ENCODE data around the gene MTRF1L. TPM values are rescaled to one million over a fixed set of nuclear protein-coding genes. Genes with fewer than 3 reads are reported as not detected.
"Not testable (repeated sequence)": the region's sequence is repeated elsewhere in the genome, so short reads cannot be mapped to it uniquely, and the experiment has no call there.

MTRF1L gene
- total RNA-seq, 1 experiment from 2014 or later, result 17.4 TPM

DNA sequence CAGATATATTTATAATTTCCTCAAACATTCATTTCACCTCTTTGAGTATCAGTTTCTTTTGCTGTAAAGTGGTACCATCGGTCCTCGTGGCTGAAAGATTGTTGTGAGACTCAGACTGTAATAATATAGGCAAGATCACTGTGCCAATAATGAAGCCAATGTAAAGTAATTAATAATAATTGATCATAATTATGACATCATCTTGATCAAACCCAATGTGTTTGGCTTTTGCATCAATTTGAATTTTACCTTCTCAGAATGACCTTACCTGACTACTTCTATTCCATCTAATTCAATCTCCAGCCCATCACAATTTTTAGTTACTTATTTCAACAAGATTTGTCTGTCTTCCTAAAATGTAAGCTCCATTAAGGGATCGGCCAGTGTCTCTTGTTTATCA, 15.8 kb upstream of the MTRF1L start:
- Histone ChIP-seq H3K79me2 (ENCODE audit: low read length) (no peaks in the 10 kb centered on the region), H3K9me2 (replicated peaks; ENCODE audit: insufficient read depth, low read length) (no peaks in the 10 kb centered on the region), H3K27me3 (ENCODE audit: low read length) (no peaks in the 10 kb centered on the region), H3K27ac (ENCODE audit: low read length) (no peak overlapping the region), H3K4me1 (ENCODE audit: low read length) (no peaks in the 10 kb centered on the region), H2AFZ (ENCODE audit: low read length) (no peak overlapping the region), H3K9ac (ENCODE audit: low read length) (no peak overlapping the region), H3K36me3 (ENCODE audit: insufficient read depth, low read length) (no peaks in the 10 kb centered on the region), H3K9me3 (ENCODE audit: low read length) (no peaks in the 10 kb centered on the region), H3K4me2 (ENCODE audit: low read depth, low read length, poor library complexity, severe bottlenecking) (no peak overlapping the region), H3K4me3 (ENCODE audit: low read length) (no peak overlapping the region), H4K20me1 (ENCODE audit: insufficient read depth, low read depth, low read length) (no peaks in the 10 kb centered on the region)
- no peak for DNase-seq

DNA sequence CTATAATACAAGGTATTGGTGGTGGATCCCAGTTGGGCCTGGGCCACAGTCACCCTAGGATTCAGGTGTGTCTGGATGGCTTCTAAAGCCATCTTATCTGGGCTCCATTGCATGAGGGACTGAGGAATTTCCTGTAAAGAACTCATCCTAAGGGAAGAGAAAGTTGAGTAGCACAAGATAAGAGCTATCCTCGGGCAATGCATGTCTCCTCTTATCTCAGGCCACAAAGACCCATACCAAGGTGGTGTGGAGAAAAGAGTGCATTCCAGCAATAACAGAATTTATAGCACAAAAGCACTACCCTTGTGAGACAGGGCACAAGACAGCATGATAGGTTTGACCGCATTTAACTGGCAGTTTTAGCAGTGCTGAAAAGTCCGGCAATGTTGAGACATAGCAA, 14.3 kb upstream of the MTRF1L start:
- H3K36me3 ChIP-seq (ENCODE audit: insufficient read depth, low read length), result no peaks in the 10 kb centered on the region
- H3K27ac ChIP-seq (ENCODE audit: low read length), result no peak overlapping the region

DNA sequence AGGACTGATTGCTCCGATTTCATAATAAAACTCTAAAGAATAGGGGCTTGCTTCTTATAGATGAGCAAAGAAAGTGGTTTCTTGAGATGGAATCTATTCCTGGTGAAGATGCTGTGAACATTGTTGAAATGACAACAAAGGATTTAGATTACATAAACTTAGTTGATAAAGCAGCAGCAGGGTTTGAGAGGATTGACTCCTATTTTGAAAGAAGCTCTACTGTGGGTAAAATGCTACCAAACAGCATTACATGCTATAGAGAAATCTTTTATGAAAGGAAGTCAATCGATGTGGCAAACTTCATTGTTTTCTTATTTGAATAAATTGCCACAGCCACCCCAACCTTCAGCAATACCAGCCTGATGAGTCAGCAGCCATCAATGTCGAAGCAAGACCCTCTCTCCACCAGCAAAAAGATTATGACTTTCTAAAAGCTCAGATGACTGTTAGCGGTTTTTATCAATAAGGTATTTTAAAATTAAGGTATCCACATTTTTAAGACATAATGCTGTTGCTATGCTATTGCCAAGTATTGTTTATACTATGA, 12.7 kb upstream of the MTRF1L start:
- H4K20me1 ChIP-seq (ENCODE audit: insufficient read depth, low read depth, low read length), result no peaks in the 10 kb centered on the region
- H3K36me3 ChIP-seq (ENCODE audit: insufficient read depth, low read length), result no peaks in the 10 kb centered on the region
- no peak overlapping the region for H3K4me3 ChIP-seq (ENCODE audit: low read length)
- H3K27ac ChIP-seq (ENCODE audit: low read length), result no peak overlapping the region
- no peak overlapping the region for H3K9ac ChIP-seq (ENCODE audit: low read length)
- no peaks in the 10 kb centered on the region for H3K79me2 ChIP-seq (ENCODE audit: low read length)
- H2AFZ ChIP-seq (ENCODE audit: low read length), result no peak overlapping the region
- H3K27me3 ChIP-seq (ENCODE audit: low read length), result no peaks in the 10 kb centered on the region
- no peak overlapping the region for H3K4me2 ChIP-seq (ENCODE audit: low read depth, low read length, poor library complexity, severe bottlenecking)
- H3K9me3 ChIP-seq (ENCODE audit: low read length), result no peaks in the 10 kb centered on the region
- H3K4me1 ChIP-seq (ENCODE audit: low read length), result no peaks in the 10 kb centered on the region
- DNase-seq, result no peak
- H3K9me2 ChIP-seq (replicated peaks; ENCODE audit: insufficient read depth, low read length), result no peaks in the 10 kb centered on the region

More for the DNA sequence above, 14.3 kb upstream of the MTRF1L start:
- no peak overlapping the region for H3K9ac ChIP-seq (ENCODE audit: low read length)
- H4K20me1 ChIP-seq (ENCODE audit: insufficient read depth, low read depth, low read length), result no peaks in the 10 kb centered on the region
- no peaks in the 10 kb centered on the region for H3K27me3 ChIP-seq (ENCODE audit: low read length)
- no peak overlapping the region for H3K4me2 ChIP-seq (ENCODE audit: low read depth, low read length, poor library complexity, severe bottlenecking)
- H3K9me2 ChIP-seq (replicated peaks; ENCODE audit: insufficient read depth, low read length), result no peaks in the 10 kb centered on the region
- H3K9me3 ChIP-seq (ENCODE audit: low read length), result no peaks in the 10 kb centered on the region
- no peak overlapping the region for H2AFZ ChIP-seq (ENCODE audit: low read length)
- H3K4me3 ChIP-seq (ENCODE audit: low read length), result no peak overlapping the region
- DNase-seq, result no peak
- H3K4me1 ChIP-seq (ENCODE audit: low read length), result no peaks in the 10 kb centered on the region
- H3K79me2 ChIP-seq (ENCODE audit: low read length), result no peaks in the 10 kb centered on the region

DNA sequence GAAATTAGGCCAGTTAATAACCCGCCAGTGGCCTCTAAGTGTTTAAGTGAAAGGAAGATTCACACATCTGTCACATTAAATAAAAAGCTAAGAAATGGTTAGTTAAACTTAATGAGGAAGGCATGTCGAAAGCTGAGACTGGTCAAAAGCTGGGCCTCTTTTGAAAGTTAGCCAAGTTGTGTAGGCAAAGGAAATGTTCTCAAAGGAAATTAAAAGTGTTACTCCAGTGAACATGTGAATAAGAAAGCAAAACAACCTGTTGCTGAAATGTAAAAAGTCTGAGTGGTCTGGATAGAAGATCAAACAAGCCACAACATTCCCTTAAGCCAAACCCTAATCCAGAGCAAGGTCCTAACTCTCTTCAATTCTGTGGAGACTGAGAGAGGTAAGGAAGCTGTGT, 10.9 kb upstream of the MTRF1L start:
- Histone ChIP-seq H2AFZ (ENCODE audit: low read length) (no peak overlapping the region), H3K4me1 (ENCODE audit: low read length) (no peaks in the 10 kb centered on the region), H3K9me2 (replicated peaks; ENCODE audit: insufficient read depth, low read length) (no peaks in the 10 kb centered on the region), H3K79me2 (ENCODE audit: low read length) (no peaks in the 10 kb centered on the region), H3K9ac (ENCODE audit: low read length) (no peak overlapping the region), H4K20me1 (ENCODE audit: insufficient read depth, low read depth, low read length) (no peaks in the 10 kb centered on the region), H3K4me3 (ENCODE audit: low read length) (no peak overlapping the region), H3K27me3 (ENCODE audit: low read length) (no peaks in the 10 kb centered on the region), H3K4me2 (ENCODE audit: low read depth, low read length, poor library complexity, severe bottlenecking) (no peak overlapping the region), H3K27ac (ENCODE audit: low read length) (no peak overlapping the region), H3K36me3 (ENCODE audit: insufficient read depth, low read length) (no peaks in the 10 kb centered on the region), H3K9me3 (ENCODE audit: low read length) (no peaks in the 10 kb centered on the region)
- DNase-seq, result no peak

DNA sequence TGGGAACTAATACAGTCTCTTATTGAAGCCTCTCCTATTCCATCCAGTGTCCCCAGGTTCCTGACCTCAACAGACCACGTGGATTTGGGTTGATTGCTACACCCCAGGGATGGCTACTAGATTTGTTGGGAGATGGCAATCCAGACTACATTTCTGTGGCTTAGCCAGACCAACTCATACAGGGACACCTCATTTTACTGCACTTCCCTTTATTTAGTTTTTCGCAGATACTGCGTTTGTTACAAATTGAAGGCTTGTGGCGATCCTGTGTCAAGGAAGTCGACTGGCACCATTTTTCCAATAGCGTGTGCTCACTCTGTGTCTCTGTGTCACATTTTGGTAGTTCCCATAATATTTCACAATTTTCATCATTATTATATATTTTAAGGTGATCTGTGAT, 10.3 kb upstream of the MTRF1L start:
- no peaks in the 10 kb centered on the region for H3K4me1 ChIP-seq (ENCODE audit: low read length)
- H3K9ac ChIP-seq (ENCODE audit: low read length), result no peak overlapping the region
- H3K79me2 ChIP-seq (ENCODE audit: low read length), result no peaks in the 10 kb centered on the region
- no peak overlapping the region for H2AFZ ChIP-seq (ENCODE audit: low read length)
- H3K4me2 ChIP-seq (ENCODE audit: low read depth, low read length, poor library complexity, severe bottlenecking), result no peak overlapping the region
- no peaks in the 10 kb centered on the region for H3K36me3 ChIP-seq (ENCODE audit: insufficient read depth, low read length)
- no peak for DNase-seq
- no peaks in the 10 kb centered on the region for H3K9me2 ChIP-seq (replicated peaks; ENCODE audit: insufficient read depth, low read length)
- H3K9me3 ChIP-seq (ENCODE audit: low read length), result no peaks in the 10 kb centered on the region
- no peaks in the 10 kb centered on the region for H4K20me1 ChIP-seq (ENCODE audit: insufficient read depth, low read depth, low read length)
- no peak overlapping the region for H3K4me3 ChIP-seq (ENCODE audit: low read length)
- H3K27me3 ChIP-seq (ENCODE audit: low read length), result no peaks in the 10 kb centered on the region
- H3K27ac ChIP-seq (ENCODE audit: low read length), result no peak overlapping the region

DNA sequence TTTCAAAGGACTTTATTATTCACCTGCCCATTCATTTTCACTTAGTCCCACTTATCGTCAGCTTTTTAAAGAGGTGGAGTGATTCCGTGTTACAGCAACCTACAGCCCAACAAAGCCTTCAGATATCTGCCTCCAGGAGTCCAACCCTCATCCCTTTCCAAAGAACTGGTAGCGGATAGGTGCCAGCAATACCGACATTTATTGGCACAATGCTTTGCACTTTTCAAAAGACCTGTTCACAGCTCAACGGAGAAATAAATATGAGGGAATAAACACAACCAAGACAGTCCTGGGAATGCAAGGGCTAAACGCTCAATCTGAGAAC, 819 bp upstream of the MTRF1L start:
- DNase-seq, result no peak
- Histone ChIP-seq H3K27me3 (ENCODE audit: low read length) (no peaks in the 10 kb centered on the region), H3K79me2 (ENCODE audit: low read length) (peaks cover 51% of the 10 kb centered on the region), H3K4me2 (ENCODE audit: low read depth, low read length, poor library complexity, severe bottlenecking) (peak overlapping the region; percentile 83), H3K27ac (ENCODE audit: low read length) (no peak overlapping the region), H2AFZ (ENCODE audit: low read length) (peak overlapping the region; percentile 29; the same call in 1 of the 2 replicates), H3K4me3 (ENCODE audit: low read length) (peak overlapping the region; percentile 97), H4K20me1 (ENCODE audit: insufficient read depth, low read depth, low read length) (no peaks in the 10 kb centered on the region; the same call in 1 of the 2 replicates), H3K36me3 (ENCODE audit: insufficient read depth, low read length) (peaks cover 21% of the 10 kb centered on the region), H3K9ac (ENCODE audit: low read length) (peak overlapping the region; percentile 92), H3K9me2 (replicated peaks; ENCODE audit: insufficient read depth, low read length) (no peaks in the 10 kb centered on the region), H3K4me1 (ENCODE audit: low read length) (peaks cover 35% of the 10 kb centered on the region), H3K9me3 (ENCODE audit: low read length) (no peaks in the 10 kb centered on the region)

DNA sequence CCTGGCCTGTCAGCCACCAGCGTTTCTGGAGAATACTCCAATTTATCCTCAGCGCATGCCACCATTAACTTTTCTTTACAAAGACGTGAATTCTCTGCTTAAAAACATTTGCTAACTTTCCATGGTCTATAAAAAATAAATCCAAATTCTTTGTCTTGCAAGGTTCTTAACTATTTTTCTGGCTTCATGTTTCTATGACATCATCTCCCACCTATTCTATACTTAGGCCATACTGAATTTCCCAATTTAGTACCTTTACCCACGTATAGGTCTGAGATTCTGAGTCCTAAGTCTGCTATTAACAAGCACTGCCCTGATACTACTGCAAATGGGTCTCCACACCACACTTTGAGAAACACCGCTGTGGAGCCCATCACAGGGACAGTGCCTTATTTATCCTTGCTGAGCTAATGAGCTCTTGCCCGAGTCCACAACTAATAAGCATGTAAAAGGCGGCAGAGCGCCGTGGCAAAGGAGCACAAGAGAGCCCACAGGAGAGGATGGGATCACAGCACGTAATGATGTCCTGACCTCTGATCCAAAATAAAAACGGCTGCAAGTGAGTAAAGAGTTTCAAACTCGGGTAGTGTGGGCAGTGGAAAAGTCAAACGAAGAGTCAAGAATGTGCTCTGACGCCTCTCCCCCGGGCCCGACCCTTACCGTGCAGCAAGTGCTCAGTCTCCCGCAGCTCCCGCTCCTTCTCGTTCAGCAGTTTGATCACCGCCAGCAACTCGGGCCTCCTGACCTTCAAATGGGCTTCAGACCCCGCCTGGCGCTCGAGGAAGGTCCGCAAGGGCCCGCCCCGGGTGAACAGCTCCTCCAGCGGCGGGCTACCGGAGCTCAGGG, 519 bp downstream of the MTRF1L start:
- H3K9ac ChIP-seq (ENCODE audit: low read length), result peak overlapping the region; percentile 92
- peaks cover 62% of the 10 kb centered on the region for H3K79me2 ChIP-seq (ENCODE audit: low read length)
- H3K4me2 ChIP-seq (ENCODE audit: low read depth, low read length, poor library complexity, severe bottlenecking), result peak overlapping the region; percentile 80
- peak; percentile 62 for DNase-seq
- H2AFZ ChIP-seq (ENCODE audit: low read length), result no peak overlapping the region
- H4K20me1 ChIP-seq (ENCODE audit: insufficient read depth, low read depth, low read length), result no peaks in the 10 kb centered on the region; the same call in 1 of the 2 replicates
- H3K4me3 ChIP-seq (ENCODE audit: low read length), result peak overlapping the region; percentile 97
- no peaks in the 10 kb centered on the region for H3K9me3 ChIP-seq (ENCODE audit: low read length)
- peak overlapping the region; percentile 43 for H3K27ac ChIP-seq (ENCODE audit: low read length)
- peaks cover 47% of the 10 kb centered on the region for H3K4me1 ChIP-seq (ENCODE audit: low read length)
- H3K9me2 ChIP-seq (replicated peaks; ENCODE audit: insufficient read depth, low read length), result no peaks in the 10 kb centered on the region
- H3K36me3 ChIP-seq (ENCODE audit: insufficient read depth, low read length), result peaks cover 25% of the 10 kb centered on the region
- no peaks in the 10 kb centered on the region for H3K27me3 ChIP-seq (ENCODE audit: low read length)

DNA sequence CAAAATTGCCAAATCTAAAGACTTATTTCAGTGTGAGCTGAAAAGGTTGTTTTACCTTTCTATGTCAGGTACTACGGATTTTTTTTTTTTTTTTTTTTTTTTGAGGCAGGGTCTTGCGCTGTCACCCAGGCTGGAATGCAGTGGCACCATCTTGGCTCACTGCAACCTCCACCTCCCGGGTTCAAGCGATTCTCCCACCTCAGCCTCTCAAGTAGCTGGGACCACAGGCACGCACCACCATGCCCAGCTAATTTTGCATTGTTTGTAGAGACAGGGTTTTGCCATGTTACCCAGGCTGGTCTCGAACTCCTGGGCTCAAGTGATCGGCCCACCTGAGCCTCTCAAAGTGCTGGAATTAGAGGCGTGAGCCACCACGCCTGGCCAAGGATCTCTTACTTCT, 1.7 kb downstream of the MTRF1L start:
- Histone ChIP-seq H3K79me2 (ENCODE audit: low read length) (peaks cover 74% of the 10 kb centered on the region), H3K36me3 (ENCODE audit: insufficient read depth, low read length) (peaks cover 36% of the 10 kb centered on the region), H3K4me2 (ENCODE audit: low read depth, low read length, poor library complexity, severe bottlenecking) (peak overlapping the region; percentile 80), H3K4me3 (ENCODE audit: low read length) (peak overlapping the region; percentile 97), H3K4me1 (ENCODE audit: low read length) (peaks cover 59% of the 10 kb centered on the region), H3K9ac (ENCODE audit: low read length) (peak overlapping the region; percentile 92; the same call in 1 of the 2 replicates)
- H2AFZ ChIP-seq (ENCODE audit: low read length); H3K27me3 ChIP-seq (ENCODE audit: low read length); H3K9me2 ChIP-seq (replicated peaks; ENCODE audit: insufficient read depth, low read length); H3K9me3 ChIP-seq (ENCODE audit: low read length); H4K20me1 ChIP-seq (ENCODE audit: insufficient read depth, low read depth, low read length); H3K27ac ChIP-seq (ENCODE audit: low read length); DNase-seq: not testable (repeated sequence)
